Activated CD4-positive, alpha-beta T cell treated with anti-CD3 and anti-CD28 coated beads, Interleukin-2, amount 50 U/mL, for 24 hours (primary cell): ENCODE data around the gene MOCOS.
"Not testable (repeated sequence)": the region's sequence is repeated elsewhere in the genome, so short reads cannot be mapped to it uniquely, and the experiment has no call there.

Experiments used
- DNase-seq, 2 donors: peaks; one replicate each; pipeline ENCODE4 v3.0.0-alpha.2; 2020; ENCODE audit warnings: low read depth in 1 of 2, low spot score in 1 of 2

Gene MOCOS

GRCh38 chr18:36200354-36200771 is 13.1 kb downstream of the MOCOS start:
- DNase-seq: no peak

GRCh38 chr18:36201765-36202164 is 14.5 kb downstream of the MOCOS start:
- DNase-seq: no peak

DNA sequence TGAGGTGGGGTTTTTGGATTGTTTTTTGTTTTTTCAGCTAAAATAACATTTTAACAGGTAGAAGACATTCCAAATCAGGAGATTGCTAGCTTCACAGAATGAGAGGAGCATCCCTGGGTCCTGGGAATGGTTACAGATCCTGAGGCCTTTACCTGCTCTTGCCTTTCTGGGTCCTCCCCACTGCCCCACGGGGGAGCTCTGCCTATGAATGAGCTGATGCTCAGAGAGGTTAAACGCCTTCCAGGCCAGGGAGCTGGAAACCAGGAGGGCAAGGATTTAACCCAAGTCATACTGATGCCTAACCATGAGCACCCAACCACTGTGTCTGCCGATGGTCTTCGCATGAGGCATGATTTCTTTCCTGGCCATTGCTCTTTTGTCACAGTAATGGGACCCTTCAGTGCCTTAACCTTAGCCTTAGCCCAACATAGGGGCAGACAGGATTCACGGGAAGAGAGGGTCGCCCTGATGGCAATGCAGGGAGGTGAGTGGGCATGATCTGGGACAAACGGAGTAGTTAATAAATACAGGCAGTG is 16.1 kb downstream of the MOCOS start:
- DNase-seq: no peak

DNA sequence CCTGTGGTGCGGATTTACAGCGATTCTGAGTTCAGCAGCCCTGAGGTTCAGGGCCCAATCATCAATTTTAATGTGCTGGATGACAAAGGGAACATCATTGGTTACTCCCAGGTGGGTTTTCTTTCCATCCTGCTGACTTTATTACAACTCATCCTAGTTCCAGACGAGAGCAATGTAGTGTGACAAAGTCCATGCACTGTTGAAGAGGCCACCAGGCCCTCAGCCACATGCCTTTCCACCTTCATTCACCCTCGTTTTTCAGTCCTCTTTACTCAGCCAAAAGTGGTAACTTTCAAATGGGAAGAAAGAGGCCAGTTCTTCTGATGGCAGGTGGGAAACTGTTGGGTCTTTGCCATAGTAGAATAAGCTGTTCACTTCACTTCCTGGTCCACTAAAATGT is 17.9 kb downstream of the MOCOS start:
- no peak for DNase-seq

DNA sequence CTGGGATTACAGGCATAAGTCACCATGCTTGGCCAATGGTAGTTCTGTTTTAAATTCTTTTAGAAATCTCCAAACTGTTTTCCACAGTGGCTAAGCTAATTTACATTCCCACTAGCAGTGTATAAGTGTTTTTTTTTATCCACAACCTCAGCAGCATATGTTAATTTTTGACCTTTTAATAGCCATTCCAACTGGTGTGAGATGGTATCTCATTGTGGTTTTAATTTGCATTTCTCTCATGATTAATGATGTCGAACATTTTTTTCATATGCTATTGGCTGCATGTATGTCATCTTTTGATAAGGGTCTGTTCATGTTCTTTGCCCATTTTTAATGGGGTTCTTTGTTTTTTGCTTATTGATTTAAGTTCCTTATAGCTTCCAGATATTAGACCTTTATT is 20.0 kb downstream of the MOCOS start:
- DNase-seq: no peak

DNA sequence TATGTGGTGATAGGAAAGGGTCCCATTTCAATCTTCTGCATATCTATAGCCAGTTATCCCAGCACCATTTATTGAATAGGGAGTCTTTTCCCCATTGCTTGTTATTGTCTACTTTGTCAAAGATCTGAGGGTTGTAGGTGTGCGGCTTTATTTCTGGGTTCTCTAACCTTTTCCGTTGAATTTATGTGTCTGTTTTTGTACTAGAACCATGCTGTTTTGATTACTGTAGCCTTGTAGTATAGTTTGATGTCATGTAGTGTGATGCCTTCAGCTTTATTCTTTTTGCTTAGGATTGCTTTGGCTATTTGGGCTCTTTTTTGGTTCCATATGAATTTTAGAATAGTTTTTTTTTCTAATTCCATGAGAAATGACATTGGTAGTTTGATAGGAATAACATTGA is 20.7 kb downstream of the MOCOS start:
- not testable (repeated sequence) for DNase-seq

DNA sequence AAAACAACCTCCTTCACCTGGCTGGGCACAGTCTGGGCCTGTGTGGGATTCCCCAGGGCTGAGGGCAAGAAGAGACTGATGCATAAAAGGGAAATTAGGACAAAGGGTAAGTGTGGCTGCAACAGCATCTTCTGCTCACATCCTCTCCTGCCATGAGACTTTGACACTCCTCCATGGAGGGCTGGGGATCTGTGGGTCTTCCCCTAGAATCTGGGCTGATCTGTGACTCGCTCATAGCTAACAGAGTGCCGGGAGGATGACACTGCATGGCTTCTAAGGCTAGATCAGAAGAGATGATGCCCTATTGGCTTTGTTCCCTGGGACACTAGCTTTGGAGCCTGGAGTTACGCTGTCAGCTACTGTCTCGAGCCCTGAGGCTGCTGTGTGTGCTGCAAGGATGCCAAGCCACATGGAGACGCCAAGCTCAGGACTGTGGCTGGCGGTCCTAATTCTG is 24.3 kb downstream of the MOCOS start:
- no peak for DNase-seq

DNA sequence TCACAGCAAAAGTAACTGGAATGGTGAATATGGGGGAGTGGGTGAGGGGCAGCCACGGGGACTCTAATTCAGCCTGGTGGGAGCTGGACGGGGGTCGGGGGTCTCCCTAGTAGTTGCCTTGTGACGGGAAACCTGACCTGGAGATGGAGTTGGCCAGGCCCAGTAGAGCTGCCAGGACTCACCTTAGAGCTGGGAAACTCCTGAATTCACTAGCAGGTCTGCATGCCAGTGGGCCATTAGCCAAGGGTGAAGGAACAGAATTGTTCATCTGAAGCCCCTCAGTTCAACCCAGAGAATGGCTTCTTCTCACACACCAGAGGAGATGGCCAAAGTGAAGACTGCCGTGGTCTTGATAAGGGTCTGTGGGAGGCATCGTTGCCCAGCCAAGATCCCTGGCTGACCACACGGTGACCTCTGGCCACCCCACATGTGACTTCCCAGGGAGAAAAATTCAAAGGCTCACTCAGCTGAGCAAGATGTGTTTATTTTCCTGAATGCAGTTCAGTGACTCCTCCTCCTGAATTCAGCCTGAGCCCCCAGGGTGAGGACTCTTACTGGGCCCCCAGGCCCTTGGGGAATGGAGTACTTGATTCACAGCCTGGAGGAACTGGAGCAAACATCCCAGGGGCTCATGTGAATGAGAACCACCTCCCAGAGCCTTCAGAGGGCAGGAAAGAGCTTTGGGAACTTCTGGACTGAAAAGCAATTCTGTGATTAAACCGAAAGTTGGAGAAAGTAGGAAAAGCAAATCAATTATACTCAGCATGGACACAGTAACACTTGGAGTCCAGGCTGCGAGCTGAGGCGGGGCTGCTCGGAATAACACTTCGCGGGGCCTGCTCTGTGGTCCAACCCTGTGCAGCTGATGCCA is 25.2 kb downstream of the MOCOS start:
- no peak for DNase-seq

DNA sequence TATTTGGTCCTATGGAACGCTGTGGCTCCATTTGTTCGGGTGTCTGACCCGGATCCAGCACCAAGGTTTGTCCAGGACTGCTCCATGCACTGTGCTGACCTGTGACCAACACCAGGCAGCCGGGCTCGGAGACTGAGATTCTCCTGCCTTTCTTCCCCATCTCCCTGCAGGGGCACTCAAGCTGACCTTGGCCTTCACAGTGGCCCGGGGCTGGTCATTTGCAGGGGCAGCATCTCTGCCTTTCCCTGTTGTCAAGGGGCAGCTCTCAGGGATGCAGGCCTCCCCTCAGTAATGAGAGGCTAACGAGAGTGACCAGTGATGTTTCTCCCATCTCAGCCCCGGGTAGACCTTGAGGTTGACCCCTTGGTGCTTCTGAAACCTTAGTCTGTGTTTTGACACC is 27.5 kb downstream of the MOCOS start:
- DNase-seq: no peak

DNA sequence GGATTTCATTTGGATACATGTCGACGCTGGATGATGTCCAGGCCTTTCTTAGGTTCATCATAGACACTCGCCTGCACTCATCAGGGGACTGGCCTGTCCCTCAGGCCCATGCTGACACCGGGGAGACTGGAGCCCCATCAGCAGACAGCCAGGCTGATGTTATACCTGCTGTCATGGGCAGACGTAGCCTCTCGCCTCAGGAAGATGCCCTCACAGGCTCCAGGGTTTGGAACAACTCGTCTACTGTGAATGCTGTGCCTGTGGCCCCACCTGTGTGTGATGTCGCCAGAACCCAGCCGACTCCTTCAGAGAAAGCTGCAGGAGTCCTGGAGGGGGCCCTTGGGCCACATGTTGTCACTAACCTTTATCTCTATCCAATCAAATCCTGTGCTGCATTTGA is 28.3 kb downstream of the MOCOS start:
- no peak for DNase-seq

DNA sequence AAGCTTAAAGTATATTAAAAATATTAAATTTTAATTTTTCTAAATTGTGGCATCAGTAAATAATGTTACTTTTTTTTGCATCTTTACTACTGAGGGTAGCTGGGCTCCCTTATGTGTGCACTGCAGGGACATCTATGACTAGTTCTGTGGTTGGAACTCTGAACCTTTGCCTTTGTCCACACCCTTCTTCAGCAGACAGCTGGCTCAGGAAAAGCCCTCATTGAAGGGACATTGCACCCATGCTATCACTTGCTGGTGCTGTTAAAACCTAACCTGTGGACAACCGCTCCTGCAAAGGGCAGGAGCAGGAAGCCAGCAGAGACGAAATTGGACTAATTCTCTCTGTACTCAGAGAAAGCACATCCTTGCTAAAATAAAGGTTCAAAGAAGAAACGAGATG is 30.1 kb downstream of the MOCOS start:
- DNase-seq: no peak

DNA sequence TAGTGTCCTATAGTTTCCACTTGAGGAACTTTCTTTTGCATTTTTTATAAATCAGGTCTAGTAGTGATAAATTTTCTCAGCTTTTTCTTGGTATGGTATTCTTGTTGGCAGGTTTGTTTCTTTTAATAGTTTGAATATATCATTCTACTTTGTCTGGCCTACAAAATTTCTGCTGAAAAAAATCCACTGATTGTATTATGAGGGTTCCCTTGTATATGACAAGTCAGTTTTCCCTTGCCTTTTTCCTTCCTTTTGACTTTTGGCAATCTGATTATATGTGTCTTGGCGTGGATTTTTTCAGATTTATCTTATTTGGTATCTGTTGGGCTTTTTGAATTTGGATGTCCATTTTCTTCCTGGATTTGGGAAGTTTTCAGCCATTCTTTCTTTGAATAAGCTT is 41.9 kb downstream of the MOCOS start:
- no peak for DNase-seq

DNA sequence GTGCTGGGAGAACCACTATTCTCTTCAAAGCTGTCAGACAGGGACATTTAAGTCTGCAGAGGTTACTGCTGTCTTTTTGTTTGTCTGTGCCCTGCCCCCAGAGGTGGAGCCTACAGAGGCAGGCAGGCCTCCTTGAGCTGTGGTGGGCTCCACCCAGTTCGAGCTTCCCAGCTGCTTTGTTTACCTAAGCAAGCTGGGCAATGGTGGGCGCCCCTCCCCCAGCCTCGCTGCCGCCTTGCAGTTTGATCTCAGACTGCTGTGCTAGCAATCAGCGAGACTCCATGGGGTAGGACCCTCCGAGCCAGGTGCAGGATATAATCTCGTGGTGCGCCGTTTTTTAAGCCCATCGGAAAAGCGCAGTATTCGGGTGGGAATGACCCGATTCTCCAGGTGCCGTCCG is 53.2 kb downstream of the MOCOS start:
- DNase-seq: not testable (repeated sequence)

DNA sequence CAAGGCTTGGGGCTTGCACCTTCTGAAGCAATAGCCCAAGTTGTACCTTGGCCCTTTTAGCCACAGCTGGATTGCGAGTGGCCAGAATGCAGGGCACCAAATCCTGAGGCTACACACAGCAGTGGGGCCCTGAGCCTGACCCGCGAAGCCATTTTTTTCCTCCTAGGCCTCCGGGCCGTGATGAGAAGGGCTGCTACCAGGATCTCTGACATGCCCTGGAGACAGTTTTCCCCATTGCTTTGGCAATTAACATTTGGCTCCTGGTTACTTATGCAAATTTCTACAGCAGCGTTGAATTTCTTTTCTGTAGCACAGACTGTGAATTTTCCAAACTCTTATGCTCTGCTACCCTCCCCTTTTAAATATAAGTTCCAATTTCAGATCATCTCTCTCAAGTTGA is 54.5 kb downstream of the MOCOS start:
- DNase-seq: no peak

DNA sequence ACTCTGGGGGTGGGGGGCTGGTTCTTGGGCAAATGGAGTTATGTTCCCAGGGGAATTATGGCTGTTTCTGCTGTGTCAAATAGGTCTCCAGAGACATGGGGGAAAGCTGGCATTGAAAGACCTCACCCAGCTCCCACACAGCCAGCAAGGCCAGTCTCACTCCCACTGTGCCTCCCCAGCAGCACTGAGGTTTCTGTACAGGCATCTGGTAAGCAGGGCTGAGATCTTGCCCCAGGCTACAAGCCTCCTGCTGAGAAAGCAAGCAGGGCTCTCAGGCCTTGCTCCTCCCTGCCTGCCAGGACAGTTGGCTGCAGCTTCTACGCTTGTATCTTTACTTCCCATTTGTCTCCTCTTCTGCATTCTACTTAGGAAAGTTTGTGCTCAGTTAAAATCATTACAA is 59.7 kb downstream of the MOCOS start:
- no peak for DNase-seq

GRCh38 chr18:36249392-36249791 is 62.1 kb downstream of the MOCOS start:
- DNase-seq: no peak

DNA sequence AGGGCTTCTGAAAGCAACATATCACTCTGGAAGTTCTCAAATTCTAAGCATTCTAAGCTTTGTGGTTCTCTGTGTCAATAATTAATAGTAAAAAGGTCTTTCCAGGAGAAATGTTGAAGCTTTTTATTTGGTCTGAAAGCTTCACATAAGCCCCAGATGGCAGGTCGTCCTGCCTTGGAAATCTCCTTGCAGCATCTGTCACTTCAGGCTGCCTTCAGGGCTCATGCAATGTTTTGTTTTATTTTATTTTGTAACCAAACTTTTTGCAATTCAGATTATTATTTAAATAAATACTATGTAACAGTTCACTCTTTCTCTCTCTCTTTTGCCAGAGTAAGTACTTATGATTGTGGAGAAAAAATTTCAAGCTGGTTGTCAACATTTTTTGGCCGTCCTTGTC is 63.5 kb downstream of the MOCOS start:
- DNase-seq: no peak

- DNase-seq: no peak
Measured at GRCh38 chr18:36255072-36255698, 67.9 kb downstream of the MOCOS start.

GRCh38 chr18:36256094-36256493 is 68.8 kb downstream of the MOCOS start:
- DNase-seq: no peak

DNA sequence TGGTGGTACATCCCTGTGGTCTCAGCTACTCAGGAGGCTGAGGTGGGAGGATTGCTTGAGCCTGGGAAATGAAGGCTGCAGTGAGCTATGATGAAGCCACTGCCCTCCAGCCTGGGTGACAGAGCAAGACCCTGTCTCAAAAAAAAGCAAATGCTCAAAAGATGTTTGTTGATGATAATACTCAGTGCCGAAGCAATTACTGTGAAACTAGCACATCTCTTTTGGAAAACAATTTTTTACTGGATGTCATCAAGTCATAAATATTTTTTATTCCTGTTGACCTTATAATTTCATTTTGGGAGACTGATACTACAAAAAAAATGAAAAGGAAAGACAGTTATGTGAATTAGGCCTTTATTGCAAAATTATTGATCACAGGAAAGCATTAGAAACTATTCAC is 75.7 kb downstream of the MOCOS start:
- no peak for DNase-seq

- DNase-seq: no peak
Measured at GRCh38 chr18:36264283-36264682, 77.0 kb downstream of the MOCOS start.

- DNase-seq: no peak
Measured at GRCh38 chr18:36265015-36265414, 77.7 kb downstream of the MOCOS start.
